ENCODE data around the gene ADAM8.

ADAM8 gene

DNA sequence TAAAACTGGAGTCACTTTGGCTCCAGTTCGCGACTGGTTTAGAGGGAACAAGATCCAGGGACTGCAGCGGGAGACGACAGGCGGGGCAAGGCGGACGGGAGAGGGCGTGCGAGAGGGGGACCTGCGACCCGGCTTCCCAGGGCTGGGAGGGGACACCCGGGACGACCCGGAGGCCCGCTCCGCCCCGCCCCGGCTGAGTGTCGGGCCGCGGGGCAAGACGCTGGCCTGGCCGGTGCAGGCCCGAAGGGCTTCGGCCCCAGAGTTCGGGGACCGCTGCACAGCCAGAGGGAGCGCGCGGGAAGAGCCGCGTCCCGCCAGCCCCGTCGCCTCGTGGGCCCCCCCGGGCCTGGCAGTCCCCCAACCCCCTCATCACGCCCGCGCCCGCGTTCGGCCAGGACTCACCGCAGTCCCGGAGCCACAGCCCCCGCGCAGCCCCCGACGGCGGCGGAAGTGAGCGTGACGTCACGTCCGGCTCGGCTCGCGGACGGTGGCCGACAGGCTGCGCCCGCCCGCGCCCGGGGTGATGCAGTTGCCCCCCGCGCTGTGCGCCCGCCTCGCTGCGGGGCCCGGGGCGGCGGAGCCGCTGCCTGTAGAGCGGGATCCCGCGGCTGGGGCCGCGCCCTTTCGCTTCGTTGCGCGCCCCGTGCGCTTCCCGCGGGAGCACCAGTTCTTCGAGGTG is 31.9 kb upstream of the ADAM8 start, which contains the start of the genes TUBGCP2 and ZNF511:
TUBGCP2 (minus strand) TSS at position 452 of the 679 bp plus-strand sequence. CDS start 5,931 bp downstream, outside the sequence.
ZNF511 (plus strand) TSS at position 494 of the 679 bp plus-strand sequence; CDS start at position 524, 30 bp downstream.
- FAIRE-seq, result no peak

DNA sequence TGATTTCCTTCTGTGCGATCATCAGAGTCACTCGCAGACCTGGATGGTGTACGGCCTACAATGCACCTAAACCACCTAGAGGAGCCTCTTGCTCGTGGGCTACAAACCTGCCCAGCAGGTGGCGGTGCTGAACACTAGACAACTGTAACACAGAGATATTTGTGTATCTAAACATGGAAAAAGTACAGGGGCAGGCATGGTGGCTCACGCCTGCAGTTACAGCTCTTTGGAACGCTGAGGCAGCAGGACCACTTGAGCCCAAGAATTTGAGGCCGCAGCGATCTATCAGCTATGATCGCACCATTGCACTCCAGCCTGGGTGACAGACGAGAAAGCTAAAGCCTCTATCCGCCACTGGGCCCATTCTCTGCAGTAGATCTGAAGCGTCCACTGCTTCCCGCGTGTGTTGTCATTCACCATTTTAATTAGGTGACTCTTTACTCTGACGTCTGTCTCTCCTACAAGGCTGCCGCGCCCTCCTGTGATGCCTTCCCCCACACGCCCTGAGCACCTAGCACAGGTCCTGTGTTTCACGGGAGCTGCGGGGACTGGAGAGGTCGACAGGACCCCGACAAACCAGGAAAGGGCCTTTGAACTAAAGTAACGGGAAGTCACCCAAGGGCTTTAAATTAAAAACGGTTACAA is 31.2 kb upstream of the ADAM8 start:
- FAIRE-seq, result peak; percentile 90

DNA sequence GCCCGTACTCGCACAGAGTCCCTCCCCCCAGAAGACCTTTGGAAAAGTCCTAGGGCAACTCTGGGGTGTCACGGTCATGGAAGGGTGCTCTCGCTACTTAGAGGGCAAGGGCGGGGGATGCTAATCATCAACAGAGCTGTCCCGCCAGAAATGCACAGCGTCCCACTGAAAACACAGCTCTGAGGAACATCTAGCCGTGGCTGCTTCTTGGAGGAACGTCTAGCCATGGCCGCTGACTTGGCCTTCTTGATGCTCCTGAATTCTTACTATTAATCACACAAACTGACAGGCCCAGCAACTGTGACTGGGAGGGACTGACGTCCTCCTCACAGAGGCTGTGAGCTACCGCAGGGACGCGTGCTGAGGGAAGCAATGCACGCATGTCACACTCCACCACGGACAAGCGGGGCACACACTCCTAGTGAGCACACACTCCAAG is 30.3 kb upstream of the ADAM8 start:
- FAIRE-seq, result no peak

GRCh38 chr10:133306097-133306476 is 29.4 kb upstream of the ADAM8 start:
- FAIRE-seq, result no peak

GRCh38 chr10:133303206-133303605 is 26.5 kb upstream of the ADAM8 start:
- FAIRE-seq, result no peak

DNA sequence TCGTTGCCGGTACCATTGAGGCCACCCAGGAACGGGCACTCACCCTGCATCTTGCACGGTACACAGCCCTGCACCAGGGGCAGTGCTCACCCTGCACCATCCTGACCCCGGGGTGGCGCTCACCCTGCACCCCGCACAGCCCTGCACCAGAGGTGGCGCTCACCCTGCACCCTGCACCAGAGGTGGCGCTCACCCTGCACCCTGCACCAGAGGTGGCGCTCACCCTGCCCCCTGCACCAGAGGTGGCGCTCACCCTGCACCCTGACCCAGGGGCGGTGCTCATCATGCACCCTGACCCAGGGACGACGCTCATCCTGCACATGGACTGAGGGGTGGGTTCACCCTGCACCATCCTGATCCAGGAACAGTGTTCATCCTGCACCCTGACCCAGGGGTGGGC is 25.6 kb upstream of the ADAM8 start:
- no peak for FAIRE-seq

DNA sequence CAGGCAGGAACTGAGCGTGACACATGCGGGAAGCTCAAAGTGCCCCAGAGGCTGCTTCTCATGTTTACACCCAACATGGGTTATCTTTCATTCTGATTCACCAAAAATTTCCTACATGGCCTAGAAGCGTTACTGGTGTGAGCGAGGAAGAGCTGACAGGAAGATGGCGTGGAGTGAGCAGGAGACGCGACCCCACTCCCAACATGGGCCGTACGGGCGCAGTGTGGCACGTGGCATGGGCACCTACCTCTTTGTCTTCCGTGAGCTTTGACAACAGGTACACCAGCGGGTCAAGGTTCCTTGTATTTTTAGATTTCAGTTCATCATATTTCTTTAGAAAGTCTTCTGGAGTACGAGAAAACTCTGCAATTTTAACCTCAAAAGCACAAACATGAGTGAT is 23.1 kb upstream of the ADAM8 start:
- FAIRE-seq, result no peak

DNA sequence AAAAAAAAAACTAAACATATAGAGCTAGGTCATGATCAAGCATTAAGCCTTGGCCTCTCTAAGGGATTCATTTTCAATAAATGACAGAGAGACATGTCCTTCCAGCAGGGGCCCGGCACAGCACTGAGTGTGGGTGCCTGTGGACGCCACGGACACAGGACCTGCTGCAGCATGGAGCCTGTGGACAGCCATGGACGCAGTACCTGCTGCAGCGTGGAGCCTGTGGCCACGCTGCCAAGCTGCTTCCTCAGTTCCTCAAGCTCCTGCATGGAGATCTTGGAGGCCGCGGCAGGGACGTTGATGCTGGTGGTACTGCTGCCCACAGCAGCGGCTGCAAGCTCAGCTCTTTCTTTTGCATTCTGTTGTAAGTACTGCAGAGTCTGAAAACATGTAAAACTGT is 22.6 kb upstream of the ADAM8 start:
- FAIRE-seq, result no peak

GRCh38 chr10:133298466-133298865 is 21.8 kb upstream of the ADAM8 start:
- no peak for FAIRE-seq

GRCh38 chr10:133297504-133297903 is 20.8 kb upstream of the ADAM8 start:
- no peak for FAIRE-seq

DNA sequence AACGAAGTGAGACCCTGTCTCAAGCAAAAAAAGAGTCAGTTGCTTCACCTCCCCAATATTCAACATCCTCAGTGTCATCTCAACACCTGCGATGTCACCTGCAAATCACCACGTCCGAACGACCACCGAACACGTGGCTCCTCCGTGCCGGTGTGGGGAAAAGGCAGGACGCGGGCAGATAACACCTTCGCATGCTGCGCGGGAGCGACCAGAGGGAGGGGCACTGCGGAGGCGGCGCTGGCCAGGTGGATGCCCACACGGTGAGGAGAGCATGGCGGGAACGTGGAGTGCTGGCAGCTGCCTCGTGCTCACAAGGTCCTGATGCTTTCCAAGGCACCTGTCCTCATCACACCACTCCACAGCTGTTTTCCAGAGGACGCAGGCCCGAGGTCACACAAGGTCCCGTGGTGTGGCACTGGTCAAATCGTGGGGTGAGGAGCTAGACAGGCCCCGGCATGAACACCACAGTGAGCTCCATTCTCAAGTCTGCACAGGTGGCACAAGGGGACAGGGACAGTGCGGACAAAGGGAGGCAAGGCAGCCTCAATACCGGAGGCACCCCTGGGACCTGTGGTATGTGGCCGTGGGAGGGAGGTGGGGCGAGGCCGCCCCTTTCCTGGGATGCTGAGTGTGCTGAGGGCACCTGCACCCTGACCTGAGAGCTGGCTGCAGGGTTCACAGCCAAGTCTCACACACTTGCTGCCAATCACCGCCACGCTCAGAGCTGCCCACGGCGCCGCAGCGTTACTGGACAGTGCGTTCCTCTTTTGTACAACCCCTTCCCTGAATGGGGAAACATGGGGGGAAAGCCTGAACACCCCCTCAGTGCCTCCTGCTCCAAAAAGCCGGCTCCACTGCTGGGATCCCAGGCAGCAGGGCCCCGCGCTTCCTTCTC is 19.0 kb upstream of the ADAM8 start:
- no peak for FAIRE-seq

DNA sequence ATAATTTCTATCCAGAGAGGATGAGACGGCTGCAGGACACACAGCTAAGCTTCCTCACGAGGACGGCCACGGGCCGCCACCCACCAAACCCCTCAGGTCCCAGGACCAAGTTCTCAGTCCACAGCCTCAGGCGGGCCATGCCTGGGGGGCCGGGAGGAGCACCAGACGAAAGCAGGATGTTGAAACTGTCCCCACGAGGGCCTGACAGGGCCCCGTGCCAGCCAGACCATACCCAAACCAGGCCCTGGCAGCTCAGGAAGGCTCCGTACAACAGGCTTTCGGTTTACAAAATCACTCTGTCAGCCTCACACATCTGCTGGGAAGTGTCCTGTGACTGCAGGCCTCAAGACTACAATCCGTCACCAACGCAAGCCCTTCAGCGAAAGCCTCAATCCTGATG is 17.5 kb upstream of the ADAM8 start:
- FAIRE-seq, result no peak

GRCh38 chr10:133293810-133294119 is 17.1 kb upstream of the ADAM8 start:
- no peak for FAIRE-seq

- no peak for FAIRE-seq
Measured at GRCh38 chr10:133292919-133293809, 16.5 kb upstream of the ADAM8 start.

DNA sequence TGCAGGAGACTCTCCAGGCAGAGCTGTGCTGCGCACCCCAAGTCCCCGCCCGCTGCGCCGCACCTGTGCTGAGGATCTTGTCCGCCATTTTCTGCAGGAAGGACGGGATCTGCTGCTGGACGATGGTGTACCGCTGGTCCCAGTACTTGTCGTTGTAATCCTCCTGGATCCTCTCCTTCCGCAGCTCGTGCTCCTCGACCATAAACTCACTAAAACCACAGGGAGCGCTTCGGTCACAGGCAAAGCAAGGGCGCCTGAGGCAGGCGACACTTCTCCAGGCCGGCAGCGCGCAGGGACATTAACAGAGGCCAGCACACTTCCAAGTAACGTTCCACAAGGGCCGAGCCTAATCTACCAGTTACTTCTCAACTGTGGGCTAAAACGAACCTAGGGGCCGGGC is 13.1 kb upstream of the ADAM8 start:
- FAIRE-seq, result no peak

GRCh38 chr10:133287832-133288500 is 11.3 kb upstream of the ADAM8 start:
- FAIRE-seq, result no peak

GRCh38 chr10:133286366-133286765 is 9.7 kb upstream of the ADAM8 start:
- FAIRE-seq, result no peak

- no peak for FAIRE-seq
Measured at GRCh38 chr10:133285217-133285616, 8.5 kb upstream of the ADAM8 start.

GRCh38 chr10:133283931-133284330 is 7.3 kb upstream of the ADAM8 start:
- no peak for FAIRE-seq

- FAIRE-seq, result no peak
Measured at GRCh38 chr10:133282846-133283390, 6.2 kb upstream of the ADAM8 start.

GRCh38 chr10:133281628-133282372 is 5.1 kb upstream of the ADAM8 start:
- FAIRE-seq, result no peak

Data from islet of Langerhans (tissue), 1 donor.